K562 (cell line): Measurements from ENCODE around the gene KHSRP. TPM values are rescaled to one million over a fixed set of nuclear protein-coding genes. Genes with fewer than 3 reads are reported as not detected.

Experiments used
- ATAC-seq: fragments of 200-7000 bp; cut with Tn5 transposase; 3 replicates; pipeline ENCODE4 v1.9.1; 2020; ENCODE audit warnings: moderate library complexity
- BruUV-seq: library from RNA; stranded (reverse); fragments of 400-500 nt; replicated peaks from 2 replicates; lab custom pipeline; 2021; lab: Mats Ljungman, UMichigan
- CTCF ChIA-PET: fragments of 300-600 bp; formaldehyde crosslinking; extraction: SDS; loops from one replicate; lab custom pipeline; 2021; ENCODE audit warnings: low intra/inter-chr PET ratio; lab: Yijun Ruan, JAX
- POLR2A ChIA-PET: fragments of 300-600, 350-650 bp; sonication (Branson Sonifier 250); formaldehyde crosslinking; extraction: SDS; loops from one replicate; lab custom pipeline; 2021; ENCODE audit warnings: antibody characterized with exemption, inconsistent platforms; lab: Yijun Ruan, JAX
- DNase-seq, 4 experiments: peaks; one replicate each; pipeline versions ENCODE4 v3.0.0 to v3.0.0-alpha.2; 2011 to 2018; ENCODE audit warnings: low spot score in 3 of 4, mixed read lengths in 3 of 4; ENCODE audit errors: extremely low read depth in 1 of 4
- FAIRE-seq: peaks from 2 replicates; lab custom pipeline; 2011; peaks lifted over from hg19 to GRCh38; lab: Jason Lieb, UNC
- H2AFZ ChIP-seq: 2 replicates; pipeline ENCODE4 v1.6.0; 2011; ENCODE audit warnings: low read depth, low read length, control low read depth, inconsistent platforms
- H3K27ac ChIP-seq: fragments of 200-600 bp; 3 replicates; pipeline ENCODE4 v1.8.0; 2011; ENCODE audit warnings: low read depth, mild to moderate bottlenecking, control low read depth, inconsistent platforms, low read length, moderate library complexity, mixed read lengths; ENCODE audit errors: extremely low read depth
- H3K27me3 ChIP-seq, 2 experiments: fragments of 300-600 bp in 1 of 2; 2 replicates in 1 of 2; 3 replicates in 1 of 2; pipeline versions ENCODE4 v1.6.0 to v1.8.0; 2011; ENCODE audit warnings: inconsistent platforms in 2 of 2, low read length in 2 of 2, mild to moderate bottlenecking in 1 of 2, mixed read lengths in 1 of 2, moderate library complexity in 1 of 2; ENCODE audit not compliant: control insufficient read depth in 2 of 2, insufficient read depth in 2 of 2
- H3K36me3 ChIP-seq: fragments of 300-600 bp; 3 replicates; pipeline ENCODE4 v1.8.0; 2011; ENCODE audit warnings: mild to moderate bottlenecking, low read length, inconsistent platforms; ENCODE audit not compliant: control insufficient read depth, insufficient read depth
- H3K4me1 ChIP-seq, 2 experiments: fragments of 200-600 bp in 1 of 2; replicated peaks in 1 of 2; 2 replicates in 1 of 2; 3 replicates in 1 of 2; pipeline versions ENCODE4 v1.5.1 to v1.8.0; 2011; ENCODE audit warnings: inconsistent platforms in 2 of 2, low read length in 2 of 2, mild to moderate bottlenecking in 1 of 2, mixed read lengths in 1 of 2, moderate library complexity in 1 of 2; ENCODE audit not compliant: control insufficient read depth in 2 of 2, insufficient read depth in 2 of 2
- H3K4me2 ChIP-seq: 2 replicates; pipeline ENCODE4 v1.6.1; 2011; ENCODE audit warnings: low read length, control low read depth, inconsistent platforms, mixed read lengths; ENCODE audit not compliant: insufficient read depth
- H3K4me3 ChIP-seq: fragments of 200-600 bp; sonication (generic), shearing (Covaris generic); 2 replicates; pipeline ENCODE4 v1.5.1; 2016; ENCODE audit warnings: control low read depth, inconsistent platforms
- H3K79me2 ChIP-seq: fragments of 200-600 bp; 3 replicates; pipeline ENCODE4 v1.8.0; 2011; ENCODE audit warnings: low read length, inconsistent platforms; ENCODE audit not compliant: control insufficient read depth, insufficient read depth
- H3K9ac ChIP-seq, 2 experiments: 2 replicates each; pipeline versions ENCODE4 v1.6.0 to v1.6.1; 2011; ENCODE audit warnings: low read depth in 2 of 2, low read length in 2 of 2, control low read depth in 1 of 2, inconsistent platforms in 1 of 2, mild to moderate bottlenecking in 1 of 2, mixed read lengths in 1 of 2; ENCODE audit not compliant: insufficient read depth in 1 of 2
- H3K9me1 ChIP-seq: one replicate; pipeline ENCODE4 v1.6.0; 2011; ENCODE audit warnings: inconsistent platforms, mild to moderate bottlenecking, low read length, moderate library complexity; ENCODE audit not compliant: control insufficient read depth, insufficient read depth
- H3K9me3 ChIP-seq: replicated peaks from 2 replicates; pipeline ENCODE4 v1.5.1; 2011; ENCODE audit warnings: low read depth, low read length, inconsistent platforms; ENCODE audit not compliant: control insufficient read depth, insufficient read depth
- H4K20me1 ChIP-seq: replicated peaks from 2 replicates; pipeline ENCODE4 v1.6.1; 2011; ENCODE audit warnings: low read length, inconsistent platforms, mixed read lengths; ENCODE audit not compliant: control insufficient read depth, insufficient read depth
- CAMTA2 ChIP-seq: fragments of 250-450 bp; sonication (Bioruptor Pico); conservative IDR thresholded peaks from 2 replicates; pipeline ENCODE4 v1.5.1; 2022
- CBX2 ChIP-seq: fragments of 200-600 bp; sonication (generic); IDR thresholded peaks from one replicate; pipeline ENCODE4 v1.6.1; 2012; ENCODE audit warnings: mild to moderate bottlenecking, low read length, inconsistent platforms; ENCODE audit not compliant: insufficient read depth, poor library complexity, severe bottlenecking
- ELF2 ChIP-seq: fragments of 250-450 bp; sonication (Bioruptor Pico); IDR thresholded peaks from 2 replicates; pipeline ENCODE4 v1.5.0; 2021; ENCODE audit warnings: mild to moderate bottlenecking
- KDM2B ChIP-seq: fragments of 250-450 bp; sonication (Bioruptor Pico); IDR thresholded peaks from 2 replicates; pipeline ENCODE4 v1.8.0; 2021; ENCODE audit warnings: mild to moderate bottlenecking, moderate library complexity
- KLF16 ChIP-seq: IDR thresholded peaks from 2 replicates; pipeline ENCODE4 v1.6.1; 2016; ENCODE audit warnings: antibody characterized with exemption
- NFIX ChIP-seq: fragments of 250-450 bp; sonication (Bioruptor Pico); IDR thresholded peaks from 2 replicates; pipeline ENCODE4 v1.4.0; 2020; ENCODE audit warnings: low read depth, mild to moderate bottlenecking, moderate library complexity
- POLR3G ChIP-seq: IDR thresholded peaks from 2 replicates; pipeline ENCODE4 v1.6.1; 2011; ENCODE audit not compliant: insufficient read length, insufficient replicate concordance; ENCODE audit errors: extremely low read depth
- SMAD1 ChIP-seq: fragments of 150-350 bp; IDR thresholded peaks from 2 replicates; pipeline ENCODE4 v1.6.1; 2014; ENCODE audit warnings: low read length, low read depth; ENCODE audit not compliant: partially characterized antibody
- SMARCA4 ChIP-seq: fragments of 450-650 bp; IDR thresholded peaks from 2 replicates; pipeline ENCODE4 v1.6.1; 2016
- SMARCC2 ChIP-seq: fragments of 450-650 bp; IDR thresholded peaks from 2 replicates; pipeline ENCODE4 v1.6.1; 2017; ENCODE audit warnings: antibody characterized with exemption, moderate library complexity, mild to moderate bottlenecking, low read depth
- XRCC3 ChIP-seq: fragments of 450-650 bp; IDR thresholded peaks from 2 replicates; pipeline ENCODE4 v1.6.1; 2017; ENCODE audit warnings: mild to moderate bottlenecking, moderate library complexity
- ZFP30 ChIP-seq: fragments of 250-450 bp; sonication (Bioruptor Pico); IDR thresholded peaks from 2 replicates; pipeline ENCODE4 v1.8.0; 2022; ENCODE audit warnings: moderate library complexity, mild to moderate bottlenecking, inconsistent platforms, borderline replicate concordance
- ZNF586 ChIP-seq: fragments of 450-650 bp; formaldehyde crosslinking; conservative IDR thresholded peaks from 2 replicates; pipeline ENCODE4 v1.4.0; 2020; ENCODE audit warnings: mild to moderate bottlenecking, moderate library complexity
- WGBS: fragments of 100-300 bp; shearing (Covaris generic); methylation state at CpG from one replicate; pipeline ENCODE4 v1.1.6; 2016; ENCODE audit warnings: low coverage, mixed read lengths; ENCODE audit not compliant: insufficient coverage; ENCODE audit errors: missing lambda C conversion rate; 5-methylcytosine and 5-hydroxymethylcytosine counted together
- in situ Hi-C: fragments of 300-500 bp; cut with MboI; formaldehyde crosslinking; loops from 4 replicates; pipeline ENCODE4 v1.15.0; 2018; ENCODE audit warnings: inconsistent platforms, mixed read lengths
- intact Hi-C: fragments of 100-400 bp; cut with micrococcal nuclease; formaldehyde crosslinking; loops from 2 replicates; pipeline ENCODE4 v1.14.2; 2022
- polyA plus RNA-seq, 8 experiments: library from polyadenylated mRNA; depleted of rRNA in 4 of 8; stranded (reverse) in 5 of 8; unstranded in 3 of 8; fragments of >200 nt; fragmentation: Nextera tagmentation in 2 of 8; fragmentation: Illumina TruSeq in 1 of 8; extraction: Ambion mirVana in 2 of 8; extraction: Trizol in 1 of 8; gene quantifications; 2 replicates each; pipeline versions ENCODE4 v1.2.1 to v1.2.3, GENCODE V29; 2011 to 2014; ENCODE audit warnings: inconsistent platforms in 1 of 8, missing spikeins in 1 of 8
- total RNA-seq, 7 experiments: library from RNA; depleted of rRNA in 6 of 7; stranded (reverse); fragments of >200 nt in 6 of 7; fragmentation: Illumina TruSeq in 2 of 7; extraction: Trizol in 2 of 7; gene quantifications; 2 replicates each; pipeline versions ENCODE4 v1.2.1 to v1.2.3, GENCODE V29; 2011 to 2021; ENCODE audit warnings: low replicate concordance in 1 of 7
- TF ChIP-seq, protein P1 (sequence below), 2 experiments: fragments of 450-650 bp; IDR thresholded peaks; 2 replicates each; pipeline ENCODE4 v1.6.1; 2018; ENCODE audit warnings: mild to moderate bottlenecking in 2 of 2, low read depth in 1 of 2; ENCODE audit not compliant: partially characterized antibody in 2 of 2
- TF ChIP-seq, protein P2 (sequence below): fragments of 450-650 bp; formaldehyde crosslinking; IDR thresholded peaks from 2 replicates; pipeline ENCODE4 v1.4.0; 2020; ENCODE audit warnings: mild to moderate bottlenecking, moderate library complexity

KHSRP gene
- total and polyA plus RNA-seq, 9 of the 15 experiments (the other 6 are each of a cell fraction or from before 2014, with no cell fraction given) = 4.2 to 564 (median 139) TPM

DNA sequence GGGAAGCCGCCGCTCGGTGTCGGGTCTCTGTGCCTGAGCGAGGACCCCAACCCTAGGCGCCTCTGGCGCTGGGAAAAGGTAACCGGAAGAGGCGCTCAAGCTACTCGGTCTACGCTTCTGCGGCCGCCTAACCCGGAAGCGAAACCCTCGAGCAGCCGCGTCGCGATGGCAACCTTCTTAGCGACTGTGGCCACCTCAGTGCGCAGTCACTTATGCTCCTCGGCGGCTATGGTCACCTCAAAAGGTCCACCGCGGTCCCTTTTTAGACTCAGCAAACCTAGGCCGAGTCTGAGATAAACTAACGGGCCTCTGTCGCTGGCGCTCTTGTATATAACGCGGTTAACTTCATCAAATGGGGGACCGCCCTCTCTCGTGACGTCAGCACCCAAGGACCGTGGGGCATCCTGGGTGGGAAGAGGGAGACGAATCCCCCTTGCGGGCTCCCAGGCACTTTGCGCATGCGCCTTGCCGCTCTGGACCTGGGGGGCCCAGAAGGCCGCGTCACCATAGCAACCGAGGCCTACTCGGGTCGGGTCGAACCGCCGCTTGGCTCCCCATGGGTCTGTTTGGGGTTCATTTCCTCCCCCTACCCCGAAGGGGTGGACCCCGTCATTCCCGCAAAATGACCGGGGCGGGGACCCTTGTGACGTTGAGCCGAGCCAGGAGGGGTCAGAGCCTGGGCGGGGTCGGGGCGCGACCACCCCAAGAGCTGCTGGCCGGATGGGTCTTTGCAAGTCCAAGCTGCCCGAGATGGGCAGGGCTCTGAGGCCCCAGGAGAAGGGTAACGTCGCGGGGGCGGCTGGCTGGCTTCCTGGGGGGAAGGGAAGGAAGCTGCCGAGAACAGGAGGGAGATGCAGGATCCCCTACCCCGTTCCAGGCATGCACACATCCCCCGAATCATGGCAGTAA, 31.3 kb downstream of the KHSRP start, which contains the start of gene GTF2F1:
GTF2F1 (minus strand) TSS at position 91 of the 909 bp plus-strand sequence. CDS start 169 bp downstream, outside the sequence.
- H3K4me3 ChIP-seq = peak within 1 kb of the TSS; percentile 87
- peak; percentile 96 for ATAC-seq
- H3K79me2 ChIP-seq = peaks cover 23% of the 10 kb centered on the region
- H3K9ac ChIP-seq = peak within 1 kb of the TSS; percentile 95 to 96
- peak within 1 kb of the TSS; percentile 98 for H3K4me2 ChIP-seq
- H3K36me3 ChIP-seq = peaks cover 32% of the 10 kb centered on the region; the same call in 2 of the 3 replicates
- peak within 1 kb of the TSS; percentile 87 for H3K27ac ChIP-seq
- H3K27me3 ChIP-seq = no peaks in the 10 kb centered on the region
- no TSS peak for BruUV-seq
- FAIRE-seq = peak; percentile 94
- ChIA-PET CTCF (no interaction called here), POLR2A (interaction anchor here (0.6 to 1.2 kb wide), 6 partner anchors 14 to 463 kb away, joined by 3 to 5 read pairs (median 4); partner anchors contain the start of genes ALKBH7 and CLPP)
- H4K20me1 ChIP-seq = no peaks in the 10 kb centered on the region
- peak; percentile 96 to 99 (median 98) for DNase-seq
- no peaks in the 10 kb centered on the region for H3K9me1 ChIP-seq
- no peaks in the 10 kb centered on the region for H3K9me3 ChIP-seq
- in situ Hi-C loops = no loop called here
- intact Hi-C loops = no loop called here
- peaks cover 8 to 21% of the 10 kb centered on the region in 2 experiments; a peak in 3 of 5 replicates for H3K4me1 ChIP-seq
- WGBS = under 1% methylated on average over 63 of the region's 69 CpGs
- peak within 1 kb of the TSS; percentile 100 for H2AFZ ChIP-seq
- TF ChIP-seq ELF2 (CRISPR knock-in tag) (peak; percentile 69; the same call in 1 of the 2 replicates), ZNF586 (CRISPR knock-in tag) (no peak), SMARCC2 (no peak), POLR3G (no peak), XRCC3 (no peak), CBX2 (no peak), CAMTA2 (no peak), NFIX (CRISPR knock-in tag) (no peak), ZFP30 (CRISPR knock-in tag) (no peak), KDM2B (no peak), SMAD1 (no peak), SMARCA4 (no peak), KLF16 (no peak)
- TF ChIP-seq, protein P1, sequence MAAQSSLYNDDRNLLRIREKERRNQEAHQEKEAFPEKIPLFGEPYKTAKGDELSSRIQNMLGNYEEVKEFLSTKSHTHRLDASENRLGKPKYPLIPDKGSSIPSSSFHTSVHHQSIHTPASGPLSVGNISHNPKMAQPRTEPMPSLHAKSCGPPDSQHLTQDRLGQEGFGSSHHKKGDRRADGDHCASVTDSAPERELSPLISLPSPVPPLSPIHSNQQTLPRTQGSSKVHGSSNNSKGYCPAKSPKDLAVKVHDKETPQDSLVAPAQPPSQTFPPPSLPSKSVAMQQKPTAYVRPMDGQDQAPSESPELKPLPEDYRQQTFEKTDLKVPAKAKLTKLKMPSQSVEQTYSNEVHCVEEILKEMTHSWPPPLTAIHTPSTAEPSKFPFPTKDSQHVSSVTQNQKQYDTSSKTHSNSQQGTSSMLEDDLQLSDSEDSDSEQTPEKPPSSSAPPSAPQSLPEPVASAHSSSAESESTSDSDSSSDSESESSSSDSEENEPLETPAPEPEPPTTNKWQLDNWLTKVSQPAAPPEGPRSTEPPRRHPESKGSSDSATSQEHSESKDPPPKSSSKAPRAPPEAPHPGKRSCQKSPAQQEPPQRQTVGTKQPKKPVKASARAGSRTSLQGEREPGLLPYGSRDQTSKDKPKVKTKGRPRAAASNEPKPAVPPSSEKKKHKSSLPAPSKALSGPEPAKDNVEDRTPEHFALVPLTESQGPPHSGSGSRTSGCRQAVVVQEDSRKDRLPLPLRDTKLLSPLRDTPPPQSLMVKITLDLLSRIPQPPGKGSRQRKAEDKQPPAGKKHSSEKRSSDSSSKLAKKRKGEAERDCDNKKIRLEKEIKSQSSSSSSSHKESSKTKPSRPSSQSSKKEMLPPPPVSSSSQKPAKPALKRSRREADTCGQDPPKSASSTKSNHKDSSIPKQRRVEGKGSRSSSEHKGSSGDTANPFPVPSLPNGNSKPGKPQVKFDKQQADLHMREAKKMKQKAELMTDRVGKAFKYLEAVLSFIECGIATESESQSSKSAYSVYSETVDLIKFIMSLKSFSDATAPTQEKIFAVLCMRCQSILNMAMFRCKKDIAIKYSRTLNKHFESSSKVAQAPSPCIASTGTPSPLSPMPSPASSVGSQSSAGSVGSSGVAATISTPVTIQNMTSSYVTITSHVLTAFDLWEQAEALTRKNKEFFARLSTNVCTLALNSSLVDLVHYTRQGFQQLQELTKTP (IDR thresholded peaks at IDR 0.05; ENCODE audit: low read depth in 1 of 2, partially characterized antibody in 2 of 2) = no peak
- TF ChIP-seq, protein P2, sequence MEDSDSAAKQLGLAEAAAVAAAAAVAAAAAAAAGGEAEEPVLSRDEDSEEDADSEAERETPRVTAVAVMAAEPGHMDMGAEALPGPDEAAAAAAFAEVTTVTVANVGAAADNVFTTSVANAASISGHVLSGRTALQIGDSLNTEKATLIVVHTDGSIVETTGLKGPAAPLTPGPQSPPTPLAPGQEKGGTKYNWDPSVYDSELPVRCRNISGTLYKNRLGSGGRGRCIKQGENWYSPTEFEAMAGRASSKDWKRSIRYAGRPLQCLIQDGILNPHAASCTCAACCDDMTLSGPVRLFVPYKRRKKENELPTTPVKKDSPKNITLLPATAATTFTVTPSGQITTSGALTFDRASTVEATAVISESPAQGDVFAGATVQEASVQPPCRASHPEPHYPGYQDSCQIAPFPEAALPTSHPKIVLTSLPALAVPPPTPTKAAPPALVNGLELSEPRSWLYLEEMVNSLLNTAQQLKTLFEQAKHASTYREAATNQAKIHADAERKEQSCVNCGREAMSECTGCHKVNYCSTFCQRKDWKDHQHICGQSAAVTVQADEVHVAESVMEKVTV (CRISPR knock-in tag) = no peak
